Right lobe of liver (tissue), 4 donors: Measurements from ENCODE around the gene BHMT2.

Source experiments
- CTCF ChIP-seq, 4 donors: fragments of 200-600 bp in 3 of 4; fragments of 450-650 bp in 1 of 4; IDR thresholded peaks; one replicate each; pipeline versions ENCODE4 v1.5.1 to v1.8.0; 2016 to 2022; ENCODE audit warnings: antibody characterized with exemption in 4 of 4, mild to moderate bottlenecking in 2 of 4
- POLR2A ChIP-seq: fragments of 450-650 bp; IDR thresholded peaks from one replicate; pipeline ENCODE4 v1.6.1; 2017; ENCODE audit warnings: antibody characterized with exemption, mild to moderate bottlenecking
- donor health status: DM: no; HTN: no; CAD: no.
- donor health status: DM: no; HTN: no; CAD: no.
- donor health status: DM: no; HTN: yes; CAD: no.

GRCh38 chr5:79088507-79088906 lies 18.9 kb downstream of the BHMT2 start:
- no peak for TF ChIP-seq CTCF (IDR thresholded peaks at IDR 0.05)
- no peak for TF ChIP-seq POLR2A
